HUES64 (cell line): ENCODE measurements around the gene KDELR1.

Experiments used
- H3K27ac ChIP-seq: 2 replicates; pipeline ENCODE4 v1.7.0; 2013; ENCODE audit warnings: low read depth, low read length, inconsistent platforms
- H3K27me3 ChIP-seq: 2 replicates; pipeline ENCODE4 v1.6.1; 2013; ENCODE audit warnings: mild to moderate bottlenecking, low read length; ENCODE audit not compliant: insufficient read depth
- H3K36me3 ChIP-seq: 2 replicates; pipeline ENCODE4 v1.6.1; 2013; ENCODE audit warnings: mild to moderate bottlenecking, low read length; ENCODE audit not compliant: insufficient read depth
- H3K4me1 ChIP-seq: 2 replicates; pipeline ENCODE4 v1.6.1; 2013; ENCODE audit warnings: mild to moderate bottlenecking, low read length, moderate library complexity; ENCODE audit not compliant: insufficient read depth
- H3K4me3 ChIP-seq: 2 replicates; pipeline ENCODE4 v1.5.1; 2013; ENCODE audit warnings: mild to moderate bottlenecking, low read length, moderate library complexity
- H3K9ac ChIP-seq: 2 replicates; pipeline ENCODE4 v1.6.1; 2013; ENCODE audit warnings: mild to moderate bottlenecking, low read depth, low read length
- H3K9me3 ChIP-seq: 2 replicates; pipeline ENCODE4 v1.6.1; 2013; ENCODE audit warnings: low read depth, low read length; ENCODE audit not compliant: insufficient read depth
- WGBS: fragments of 150-250, 120-280 bp; methylation state at CpG from one replicate; pipeline ENCODE4 v1.1.7; 2013; ENCODE audit warnings: missing lambda C conversion rate; 5-methylcytosine and 5-hydroxymethylcytosine counted together

Gene KDELR1

DNA sequence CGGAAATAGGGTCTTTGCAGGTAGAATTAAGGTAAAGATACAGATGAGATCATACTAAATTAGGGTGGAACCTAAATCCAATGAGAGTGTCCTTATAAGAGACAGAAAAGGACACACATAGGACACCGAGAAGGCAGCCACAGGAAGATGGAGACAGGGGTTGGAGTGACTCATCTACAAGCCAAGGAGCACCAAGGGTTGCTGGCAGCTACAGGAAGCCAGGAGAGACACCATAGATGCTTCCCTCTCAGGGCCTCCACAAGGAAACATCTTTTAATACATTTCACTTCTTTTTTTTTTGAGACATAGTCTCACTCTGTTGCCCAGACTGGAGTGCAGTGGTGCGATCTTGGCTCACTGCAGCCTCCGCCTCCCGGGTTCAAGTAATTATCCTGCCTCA, 37.7 kb downstream of the KDELR1 start:
- Histone ChIP-seq H3K36me3 (no peaks in the 10 kb centered on the region), H3K27me3 (no peaks in the 10 kb centered on the region), H3K4me3 (no peak overlapping the region), H3K27ac (no peak overlapping the region), H3K4me1 (no peaks in the 10 kb centered on the region), H3K9ac (no peak overlapping the region), H3K9me3 (no peaks in the 10 kb centered on the region)
- 97% methylated on average over 5 of the region's 5 CpGs for WGBS

DNA sequence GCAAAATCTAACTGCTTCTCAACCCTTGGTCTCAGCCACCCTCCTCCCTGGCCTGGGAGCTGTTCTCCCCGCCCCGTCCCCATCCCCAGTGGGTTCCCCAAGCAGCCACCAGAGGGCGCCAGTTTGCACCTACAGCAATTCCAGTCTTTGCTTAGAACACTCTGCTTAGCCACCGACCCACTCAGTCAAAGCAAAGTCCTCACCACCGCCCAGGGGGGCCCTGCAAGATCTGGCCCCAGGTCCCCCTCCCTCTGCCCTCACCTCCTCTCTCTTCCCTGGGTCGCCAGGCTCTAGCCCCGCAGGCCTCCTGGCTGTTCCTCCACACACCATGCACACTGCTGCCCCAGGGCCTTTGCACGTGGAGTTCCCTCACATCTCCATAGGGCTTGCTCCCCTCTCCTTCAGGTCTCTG, 40.0 kb downstream of the KDELR1 start:
- WGBS, result 51% methylated on average over 8 of the region's 8 CpGs
- H3K36me3 ChIP-seq, result no peaks in the 10 kb centered on the region
- H3K4me3 ChIP-seq, result no peak overlapping the region
- H3K9ac ChIP-seq, result no peak overlapping the region
- no peaks in the 10 kb centered on the region for H3K4me1 ChIP-seq
- no peaks in the 10 kb centered on the region for H3K27me3 ChIP-seq
- no peaks in the 10 kb centered on the region for H3K9me3 ChIP-seq
- no peak overlapping the region for H3K27ac ChIP-seq

DNA sequence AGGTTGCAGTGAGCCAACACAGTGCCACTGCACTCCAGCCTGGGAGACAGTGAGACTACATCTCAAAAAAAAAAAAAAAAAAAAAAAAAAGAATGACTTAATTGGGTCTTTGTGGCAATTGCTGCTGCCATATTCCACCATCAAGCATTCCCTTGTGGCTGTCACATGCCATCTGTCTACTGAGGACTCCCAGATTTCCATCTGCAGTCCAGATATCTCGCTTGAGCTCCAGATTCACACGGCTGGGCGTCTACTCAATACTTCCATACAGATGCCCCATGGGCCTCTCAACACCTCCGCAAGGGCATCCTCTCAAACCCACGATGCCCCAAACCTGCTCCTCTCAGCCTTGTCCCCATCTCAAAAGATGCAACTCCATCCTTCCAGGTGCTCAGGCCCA, 40.5 kb downstream of the KDELR1 start:
- Histone ChIP-seq H3K27ac (no peak overlapping the region), H3K27me3 (no peaks in the 10 kb centered on the region), H3K4me1 (no peaks in the 10 kb centered on the region), H3K36me3 (no peaks in the 10 kb centered on the region), H3K4me3 (no peak overlapping the region), H3K9me3 (no peaks in the 10 kb centered on the region), H3K9ac (no peak overlapping the region)
- 93% methylated on average over 5 of the region's 5 CpGs for WGBS

DNA sequence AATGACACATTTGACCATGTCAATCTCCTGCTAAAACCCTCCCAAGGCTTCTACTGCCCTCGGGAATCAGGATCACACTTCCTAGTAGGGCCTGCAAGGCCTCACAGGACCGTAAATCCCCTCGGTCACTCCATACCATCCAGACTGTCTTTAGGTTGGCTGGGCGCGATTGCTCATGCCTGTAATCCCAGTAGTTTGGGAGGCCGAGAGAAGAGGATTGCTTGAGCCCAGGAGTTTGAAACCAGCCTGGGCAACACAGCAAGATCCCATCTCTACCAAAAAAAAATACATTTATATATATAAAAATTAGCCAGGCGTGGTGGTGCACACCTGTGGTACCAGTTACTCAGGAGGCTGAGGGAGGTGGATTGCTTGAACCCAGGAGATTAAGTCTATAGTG, 42.6 kb downstream of the KDELR1 start:
- Histone ChIP-seq H3K4me1 (no peaks in the 10 kb centered on the region), H3K27ac (no peak overlapping the region), H3K9me3 (no peaks in the 10 kb centered on the region), H3K36me3 (no peaks in the 10 kb centered on the region), H3K27me3 (no peaks in the 10 kb centered on the region), H3K4me3 (no peak overlapping the region), H3K9ac (no peak overlapping the region)
- 93% methylated on average over 7 of the region's 7 CpGs for WGBS

DNA sequence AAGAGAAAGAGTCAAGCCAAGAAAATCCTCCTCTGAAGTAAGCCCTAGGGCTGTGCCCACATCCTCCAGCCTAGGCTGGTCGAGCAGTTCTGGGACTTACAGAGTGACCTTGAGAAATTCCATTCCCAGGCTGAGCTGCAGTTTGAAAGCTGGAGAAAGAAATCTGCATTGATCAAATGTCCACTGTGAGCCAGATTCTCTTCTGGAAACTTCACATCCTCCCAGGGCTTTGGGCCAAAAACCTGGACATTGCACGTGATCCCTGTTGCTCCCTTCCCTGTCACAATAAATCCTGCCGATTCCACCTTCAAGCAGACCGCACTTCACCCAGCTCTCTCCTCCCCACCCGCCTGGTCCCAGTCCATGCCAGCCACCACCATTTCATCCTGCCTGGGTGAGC, 43.3 kb downstream of the KDELR1 start:
- Histone ChIP-seq H3K4me1 (no peaks in the 10 kb centered on the region), H3K27me3 (no peaks in the 10 kb centered on the region), H3K9me3 (no peaks in the 10 kb centered on the region), H3K27ac (no peak overlapping the region), H3K9ac (no peak overlapping the region), H3K4me3 (no peak overlapping the region), H3K36me3 (no peaks in the 10 kb centered on the region)
- 87% methylated on average over 5 of the region's 5 CpGs for WGBS

DNA sequence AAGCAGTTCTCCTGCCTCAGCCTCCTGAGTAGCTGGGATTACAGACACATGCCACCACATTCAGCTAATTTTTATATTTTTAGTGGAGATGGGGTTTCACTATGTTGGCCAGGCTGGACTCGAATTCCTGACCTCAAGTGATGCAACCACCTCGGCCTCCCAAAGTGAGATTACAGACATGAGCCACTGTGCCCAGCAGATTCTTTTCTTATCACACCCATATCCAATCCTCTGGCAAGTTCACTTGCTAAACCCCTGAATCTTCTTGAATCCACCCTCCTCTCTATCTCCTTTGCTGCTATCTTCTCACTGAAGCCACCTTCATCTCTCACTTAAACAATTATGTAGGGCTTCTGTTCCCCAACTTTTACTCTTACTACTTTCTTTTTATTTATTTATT, 45.2 kb downstream of the KDELR1 start:
- WGBS, result 97% methylated on average over 2 of the region's 2 CpGs
- H3K9ac ChIP-seq, result no peak overlapping the region
- no peaks in the 10 kb centered on the region for H3K4me1 ChIP-seq
- no peaks in the 10 kb centered on the region for H3K27me3 ChIP-seq
- no peak overlapping the region for H3K4me3 ChIP-seq
- H3K27ac ChIP-seq, result no peak overlapping the region
- H3K9me3 ChIP-seq, result no peaks in the 10 kb centered on the region
- no peaks in the 10 kb centered on the region for H3K36me3 ChIP-seq

DNA sequence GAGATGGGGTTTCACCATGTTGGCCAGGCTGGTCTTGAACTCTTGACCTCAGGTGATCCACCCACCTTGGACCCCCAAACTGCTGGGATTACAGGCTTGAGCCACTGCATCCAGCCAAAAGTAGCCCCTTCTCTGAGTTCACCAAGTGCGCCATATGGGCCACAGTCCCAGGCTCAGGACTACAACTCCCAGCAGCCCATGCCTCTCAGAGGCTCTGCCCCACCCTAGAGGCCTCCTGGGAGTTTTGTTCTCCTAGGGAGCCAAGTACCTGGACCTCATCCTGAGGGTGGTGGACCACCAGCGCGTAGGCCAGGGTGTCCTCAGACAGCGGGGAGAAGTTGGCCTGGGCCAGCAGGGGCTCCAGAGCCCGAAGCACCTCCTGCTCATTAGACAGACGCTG, 46.5 kb downstream of the KDELR1 start:
- Histone ChIP-seq H3K27ac (no peak overlapping the region), H3K36me3 (no peaks in the 10 kb centered on the region), H3K9me3 (no peaks in the 10 kb centered on the region), H3K27me3 (no peaks in the 10 kb centered on the region), H3K4me1 (no peaks in the 10 kb centered on the region), H3K9ac (no peak overlapping the region), H3K4me3 (no peak overlapping the region)
- 92% methylated on average over 6 of the region's 6 CpGs for WGBS

DNA sequence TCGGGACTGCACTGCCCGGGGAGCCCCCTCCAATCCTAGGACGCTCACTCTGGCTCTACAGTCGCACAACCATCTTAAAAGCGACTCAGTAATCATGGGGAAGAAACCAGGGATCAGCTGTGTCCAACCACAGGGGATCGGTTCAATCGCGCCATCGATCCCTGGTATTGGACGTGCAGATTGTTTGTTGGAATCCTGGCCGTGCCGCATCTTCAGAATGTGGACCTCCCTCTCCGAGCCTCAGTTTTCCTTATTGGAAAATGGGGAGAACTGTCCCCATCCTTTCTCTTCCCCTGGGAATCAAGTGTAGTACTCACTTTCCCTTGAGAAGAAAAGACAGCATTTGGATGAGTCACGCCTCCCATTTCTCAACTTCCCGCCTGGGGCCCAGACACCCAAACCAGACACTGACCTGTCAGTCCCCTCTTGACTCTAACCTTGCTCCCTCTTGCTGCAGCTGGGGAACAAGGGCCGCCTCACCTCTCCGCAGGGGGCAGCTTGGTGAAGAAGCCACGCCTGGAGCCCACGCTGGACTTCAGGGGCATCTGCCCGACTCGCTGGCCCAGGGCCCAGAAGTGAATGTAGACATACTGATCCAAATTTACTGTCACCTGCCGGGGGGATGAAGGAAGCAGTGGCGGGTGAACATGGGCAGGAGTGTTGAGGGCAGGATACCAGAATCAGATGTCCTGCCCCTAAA, 48.4 kb downstream of the KDELR1 start:
- Histone ChIP-seq H3K4me3 (no peak overlapping the region), H3K4me1 (no peaks in the 10 kb centered on the region), H3K9ac (no peak overlapping the region), H3K27me3 (no peaks in the 10 kb centered on the region), H3K27ac (no peak overlapping the region), H3K9me3 (no peaks in the 10 kb centered on the region), H3K36me3 (no peaks in the 10 kb centered on the region)
- 91% methylated on average over 23 of the region's 23 CpGs for WGBS

DNA sequence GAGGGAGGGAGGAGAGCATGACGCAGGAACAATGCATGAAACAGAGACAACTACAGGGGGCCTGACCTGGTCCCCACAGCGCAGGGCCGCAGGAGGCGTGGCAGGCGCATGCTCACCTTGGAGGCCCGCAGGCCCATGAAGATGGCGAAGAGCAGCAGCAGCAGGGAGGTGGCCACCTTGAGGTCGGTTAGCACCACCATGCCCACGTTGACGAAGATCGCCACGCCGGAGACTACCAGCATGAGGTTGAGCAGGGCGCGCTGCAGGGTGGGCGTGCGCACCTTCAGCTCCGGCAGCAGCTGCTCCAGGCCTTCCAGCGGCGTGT, 49.0 kb downstream of the KDELR1 start:
- WGBS, result 80% methylated on average over 20 of the region's 20 CpGs
- Histone ChIP-seq H3K27ac (no peak overlapping the region), H3K36me3 (no peaks in the 10 kb centered on the region), H3K9me3 (no peaks in the 10 kb centered on the region), H3K27me3 (no peaks in the 10 kb centered on the region), H3K9ac (no peak overlapping the region), H3K4me3 (no peak overlapping the region), H3K4me1 (no peaks in the 10 kb centered on the region)

DNA sequence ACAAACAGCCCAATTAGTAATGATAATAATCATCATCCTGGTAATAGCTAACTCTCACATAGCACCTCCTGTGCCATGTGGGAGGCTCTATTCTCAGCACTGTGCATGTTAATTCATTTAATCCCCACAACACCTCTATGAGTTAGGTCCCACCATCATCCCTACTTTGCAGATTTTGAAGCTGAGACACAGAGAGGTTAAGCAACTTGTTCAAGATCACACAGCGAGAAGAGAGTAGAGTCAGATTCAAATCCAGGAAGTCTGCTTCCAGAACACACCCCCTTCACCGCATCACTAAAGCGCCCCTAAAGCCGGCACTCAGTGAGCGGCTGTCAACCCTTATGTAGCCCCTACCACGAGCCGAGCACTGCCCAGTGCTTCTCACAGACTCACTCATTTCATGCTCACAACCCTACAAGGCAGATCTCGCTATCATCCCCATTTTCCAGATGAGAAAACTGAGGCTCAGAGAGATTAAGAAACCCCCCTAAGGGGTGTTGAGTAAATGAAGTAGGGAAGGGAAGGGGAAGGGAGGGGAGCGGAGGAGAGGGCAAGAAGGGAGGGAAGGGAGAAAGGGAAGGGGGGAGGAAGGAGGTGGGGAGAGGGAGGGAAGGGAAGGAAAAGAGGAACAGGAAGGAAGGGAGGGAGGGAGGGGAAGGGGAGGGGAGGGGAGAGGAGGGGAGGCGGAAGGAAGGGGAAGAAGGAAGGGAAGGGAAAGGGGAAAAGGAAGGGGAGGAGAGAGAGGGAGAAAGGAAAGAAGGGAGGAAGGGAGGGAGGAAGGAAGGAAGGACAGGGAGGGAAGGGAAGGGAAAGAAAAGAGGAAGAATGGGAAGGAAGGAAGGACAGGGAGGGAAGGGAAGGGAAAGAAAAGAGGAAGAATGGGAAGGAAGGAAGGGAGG, 49.6 kb downstream of the KDELR1 start:
- no peaks in the 10 kb centered on the region for H3K27me3 ChIP-seq
- no peaks in the 10 kb centered on the region for H3K36me3 ChIP-seq
- H3K27ac ChIP-seq, result no peak overlapping the region
- no peak overlapping the region for H3K4me3 ChIP-seq
- WGBS, result 90% methylated on average over 10 of the region's 10 CpGs
- no peaks in the 10 kb centered on the region for H3K9me3 ChIP-seq
- H3K9ac ChIP-seq, result no peak overlapping the region
- no peaks in the 10 kb centered on the region for H3K4me1 ChIP-seq

DNA sequence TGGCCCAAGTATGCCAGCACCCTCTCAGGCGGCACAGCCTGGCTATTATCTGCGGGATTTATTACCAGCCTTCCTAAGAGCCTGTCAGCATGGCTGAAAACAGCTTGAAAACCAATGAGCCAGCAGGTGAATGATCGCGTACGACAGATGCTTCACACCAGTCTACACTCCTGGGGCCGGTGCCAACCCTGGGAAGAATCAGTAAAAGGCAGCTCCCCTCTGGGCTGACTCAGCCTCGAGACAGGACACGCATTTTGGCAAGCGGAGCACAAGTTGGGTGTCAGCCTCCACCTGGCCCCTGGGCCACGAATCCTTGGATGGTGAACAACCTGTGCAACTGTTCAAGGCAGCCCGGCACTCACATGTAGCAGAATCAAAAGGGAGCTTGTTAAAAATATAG, 50.4 kb downstream of the KDELR1 start:
- WGBS, result 93% methylated on average over 11 of the region's 11 CpGs
- Histone ChIP-seq H3K27ac (no peak overlapping the region), H3K4me3 (no peak overlapping the region), H3K27me3 (no peaks in the 10 kb centered on the region), H3K36me3 (no peaks in the 10 kb centered on the region), H3K9me3 (no peaks in the 10 kb centered on the region), H3K9ac (no peak overlapping the region), H3K4me1 (no peaks in the 10 kb centered on the region)
